Nephron progenitor cell (in vitro differentiated cells): Measurements from ENCODE around the gene KIAA0753.

Source experiments
- DNase-seq: peaks from one replicate; pipeline ENCODE4 v3.0.0; 2021
- H3K27ac Mint-ChIP-seq: 2 replicates; pipeline ENCODE4 v1.8.0; 2021; ENCODE audit warnings: mild to moderate bottlenecking, moderate library complexity, mixed read lengths
- H3K27me3 Mint-ChIP-seq: 2 replicates; pipeline ENCODE4 v1.8.0; 2021; ENCODE audit warnings: mild to moderate bottlenecking, low read depth, mixed read lengths; ENCODE audit not compliant: poor library complexity
- H3K36me3 Mint-ChIP-seq: 2 replicates; pipeline ENCODE4 v1.8.0; 2021; ENCODE audit warnings: low read depth, mixed read lengths
- H3K4me1 Mint-ChIP-seq: 2 replicates; pipeline ENCODE4 v1.8.0; 2021; ENCODE audit warnings: mixed read lengths
- H3K4me3 Mint-ChIP-seq: 2 replicates; pipeline ENCODE4 v1.8.0; 2021; ENCODE audit warnings: mild to moderate bottlenecking, moderate library complexity, mixed read lengths
- H3K9me3 Mint-ChIP-seq: 2 replicates; pipeline ENCODE4 v1.8.0; 2021; ENCODE audit warnings: mild to moderate bottlenecking, moderate library complexity, mixed read lengths
- CTCF ChIP-seq: fragments of 200-600 bp; sonication (generic); IDR thresholded peaks from 2 replicates; pipeline ENCODE4 v1.5.0; 2021; ENCODE audit warnings: antibody characterized with exemption

KIAA0753 gene

GRCh38 chr17:6641247-6641863, 844 bp upstream of the KIAA0753 start:
- H3K4me3 Mint-ChIP-seq = peak overlapping the region; percentile 92
- peak overlapping the region; percentile 100 for H3K27ac Mint-ChIP-seq
- DNase-seq = no peak
- H3K4me1 Mint-ChIP-seq = peaks cover 49% of the 10 kb centered on the region
- TF ChIP-seq CTCF = no peak
- H3K36me3 Mint-ChIP-seq = peaks cover 14% of the 10 kb centered on the region
- H3K27me3 Mint-ChIP-seq = no peaks in the 10 kb centered on the region
- H3K9me3 Mint-ChIP-seq = no peaks in the 10 kb centered on the region

GRCh38 chr17:6639586-6640535, 650 bp downstream of the KIAA0753 start:
- H3K4me1 Mint-ChIP-seq = peaks cover 50% of the 10 kb centered on the region
- peaks cover 21% of the 10 kb centered on the region for H3K36me3 Mint-ChIP-seq
- no peaks in the 10 kb centered on the region for H3K9me3 Mint-ChIP-seq
- no peak for TF ChIP-seq CTCF
- peak overlapping the region; percentile 100 for H3K27ac Mint-ChIP-seq
- peak; percentile 63 for DNase-seq
- H3K4me3 Mint-ChIP-seq = peak overlapping the region; percentile 92
- no peaks in the 10 kb centered on the region for H3K27me3 Mint-ChIP-seq

- no peaks in the 10 kb centered on the region for H3K27me3 Mint-ChIP-seq
- TF ChIP-seq CTCF = no peak
- H3K36me3 Mint-ChIP-seq = peaks cover 21% of the 10 kb centered on the region
- DNase-seq = no peak
- H3K27ac Mint-ChIP-seq = no peak overlapping the region
- H3K4me1 Mint-ChIP-seq = peaks cover 50% of the 10 kb centered on the region
- H3K9me3 Mint-ChIP-seq = no peaks in the 10 kb centered on the region
- H3K4me3 Mint-ChIP-seq = peak overlapping the region; percentile 92
Measured at GRCh38 chr17:6639014-6639585, 1.4 kb downstream of the KIAA0753 start.

- H3K9me3 Mint-ChIP-seq = no peaks in the 10 kb centered on the region
- peak overlapping the region; percentile 92 for H3K4me3 Mint-ChIP-seq
- no peak for TF ChIP-seq CTCF
- peaks cover 50% of the 10 kb centered on the region for H3K4me1 Mint-ChIP-seq
- peak overlapping the region; percentile 64 for H3K27ac Mint-ChIP-seq
- DNase-seq = no peak
- peaks cover 26% of the 10 kb centered on the region for H3K36me3 Mint-ChIP-seq
- H3K27me3 Mint-ChIP-seq = no peaks in the 10 kb centered on the region
Measured at GRCh38 chr17:6638046-6638908, 2.2 kb downstream of the KIAA0753 start.

- no peak for TF ChIP-seq CTCF
- H3K36me3 Mint-ChIP-seq = peaks cover 35% of the 10 kb centered on the region
- H3K4me3 Mint-ChIP-seq = peak overlapping the region; percentile 44
- no peak overlapping the region for H3K27ac Mint-ChIP-seq
- no peak for DNase-seq
- no peaks in the 10 kb centered on the region for H3K9me3 Mint-ChIP-seq
- H3K27me3 Mint-ChIP-seq = no peaks in the 10 kb centered on the region
- peaks cover 46% of the 10 kb centered on the region for H3K4me1 Mint-ChIP-seq
Measured at GRCh38 chr17:6637458-6637840, 3.1 kb downstream of the KIAA0753 start.
